ENCODE results near the gene MAPK9. TPM values are rescaled to one million over a fixed set of nuclear protein-coding genes. Genes with fewer than 3 reads are reported as not detected.

MAPK9 gene
- total RNA-seq, 1 experiment from 2014 or later, result 93.1 TPM

DNA sequence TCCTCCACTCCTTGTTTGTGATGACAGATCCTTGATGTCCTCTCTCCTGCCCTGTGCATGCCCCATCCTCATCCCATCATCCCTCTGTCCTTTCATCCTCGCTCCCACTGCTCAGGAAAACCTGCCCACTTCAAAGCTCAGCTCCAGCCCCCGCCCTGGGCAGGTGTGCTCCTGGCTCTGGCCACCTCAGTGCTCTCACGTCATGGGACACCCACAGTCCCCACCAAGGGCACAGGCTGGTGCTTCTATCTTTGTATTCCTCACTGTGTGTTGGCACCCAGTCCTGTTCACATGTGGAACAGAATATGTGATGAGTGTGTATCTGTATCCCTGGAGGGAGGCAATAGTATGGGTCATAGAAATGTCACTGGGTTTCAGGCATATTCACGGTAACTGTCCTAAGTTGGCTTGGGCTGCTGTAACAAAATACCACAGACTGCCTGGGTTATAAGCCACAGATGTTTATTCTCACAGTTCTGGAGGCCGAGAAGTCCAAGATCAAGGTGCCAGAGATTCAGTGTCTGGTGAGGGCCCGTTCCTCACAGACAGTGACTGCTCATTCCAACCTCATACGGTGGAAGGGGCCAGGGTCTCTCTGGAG, 47.8 kb upstream of the MAPK9 start:
- Mint-ChIP-seq H3K4me1 (ENCODE audit: low read depth, unreplicated experiment) (peaks cover 6% of the 10 kb centered on the region), H3K27me3 (ENCODE audit: insufficient read depth, unreplicated experiment) (no peaks in the 10 kb centered on the region), H3K27ac (ENCODE audit: unreplicated experiment) (no peak overlapping the region), H3K4me3 (ENCODE audit: unreplicated experiment) (no peak overlapping the region), H3K36me3 (ENCODE audit: insufficient read depth, unreplicated experiment) (no peaks in the 10 kb centered on the region), H3K9me3 (ENCODE audit: unreplicated experiment) (no peaks in the 10 kb centered on the region)
- no peak overlapping the region for H3K4me3 ChIP-seq (ENCODE audit: low read depth, low read length)
- intact Hi-C loops (cut with micrococcal nuclease; ENCODE audit: unreplicated experiment), result no loop called here
- no TSS peak for BruUV-seq (replicated peaks)
- ChIA-PET POLR2A (no interaction called here), CTCF (no interaction called here)
- H3K36me3 ChIP-seq (ENCODE audit: control insufficient read depth, insufficient read depth, low read length), result no peaks in the 10 kb centered on the region
- TF ChIP-seq, protein P1, sequence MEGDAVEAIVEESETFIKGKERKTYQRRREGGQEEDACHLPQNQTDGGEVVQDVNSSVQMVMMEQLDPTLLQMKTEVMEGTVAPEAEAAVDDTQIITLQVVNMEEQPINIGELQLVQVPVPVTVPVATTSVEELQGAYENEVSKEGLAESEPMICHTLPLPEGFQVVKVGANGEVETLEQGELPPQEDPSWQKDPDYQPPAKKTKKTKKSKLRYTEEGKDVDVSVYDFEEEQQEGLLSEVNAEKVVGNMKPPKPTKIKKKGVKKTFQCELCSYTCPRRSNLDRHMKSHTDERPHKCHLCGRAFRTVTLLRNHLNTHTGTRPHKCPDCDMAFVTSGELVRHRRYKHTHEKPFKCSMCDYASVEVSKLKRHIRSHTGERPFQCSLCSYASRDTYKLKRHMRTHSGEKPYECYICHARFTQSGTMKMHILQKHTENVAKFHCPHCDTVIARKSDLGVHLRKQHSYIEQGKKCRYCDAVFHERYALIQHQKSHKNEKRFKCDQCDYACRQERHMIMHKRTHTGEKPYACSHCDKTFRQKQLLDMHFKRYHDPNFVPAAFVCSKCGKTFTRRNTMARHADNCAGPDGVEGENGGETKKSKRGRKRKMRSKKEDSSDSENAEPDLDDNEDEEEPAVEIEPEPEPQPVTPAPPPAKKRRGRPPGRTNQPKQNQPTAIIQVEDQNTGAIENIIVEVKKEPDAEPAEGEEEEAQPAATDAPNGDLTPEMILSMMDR (IDR thresholded peaks at IDR 0.05; ENCODE audit: insufficient read depth in 1 of 2, low read depth in 1 of 2, low read length in 1 of 2, severe bottlenecking in 1 of 2, unreplicated experiment in 1 of 2), result no peak
- no peaks in the 10 kb centered on the region for H3K9me3 ChIP-seq
- no peak for DNase-seq
- H3K4me1 ChIP-seq, result 0 out of 2 replicates have a peak, but pooled peaks cover 4% of the 10 kb centered on the region
- no peaks in the 10 kb centered on the region for H3K27me3 ChIP-seq (replicated peaks; ENCODE audit: control insufficient read depth, insufficient read depth, low read length)

DNA sequence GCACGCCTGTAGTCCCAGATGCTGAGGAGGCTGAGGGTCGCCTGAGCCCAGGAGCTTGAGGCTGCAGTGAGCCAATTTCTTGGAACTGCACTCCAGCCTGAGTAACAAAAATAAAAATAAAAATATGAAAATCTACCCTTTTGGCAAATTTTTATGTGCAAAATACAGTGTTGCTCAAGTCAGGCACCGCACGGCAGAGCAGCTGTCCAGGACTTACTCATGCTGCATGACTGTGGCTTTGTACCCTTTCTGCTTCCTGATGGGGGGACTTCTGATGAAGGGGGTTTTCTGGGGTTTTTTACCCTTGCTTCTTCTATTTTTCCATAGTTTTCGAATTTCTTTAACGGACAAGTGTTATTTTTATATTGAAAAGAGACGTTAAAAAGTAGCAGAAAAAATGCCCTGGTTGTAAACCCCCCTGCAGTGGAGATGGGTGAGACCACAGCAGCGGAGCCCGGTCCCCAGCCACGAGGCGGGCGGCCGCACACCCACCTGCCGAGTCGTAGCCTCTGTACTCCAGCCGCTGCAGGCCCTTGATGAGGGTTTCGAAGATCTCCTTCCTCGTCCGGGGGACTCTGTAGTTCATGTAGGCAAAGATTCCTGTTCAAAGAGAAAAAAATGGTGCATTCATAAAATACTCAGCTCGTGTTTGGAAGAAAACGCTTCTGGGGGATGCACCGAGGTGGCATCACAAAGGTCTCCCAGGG, 46.3 kb upstream of the MAPK9 start:
- ChIA-PET CTCF (interaction anchor here (1.2 kb wide), 1 partner anchor 10 kb away, joined by 3 read pairs; no protein-coding TSS in a partner anchor), POLR2A (no interaction called here)
- TF ChIP-seq, protein P1 (IDR thresholded peaks at IDR 0.05; ENCODE audit: insufficient read depth in 1 of 2, low read depth in 1 of 2, low read length in 1 of 2, severe bottlenecking in 1 of 2, unreplicated experiment in 1 of 2), result no peak
- DNase-seq, result no peak
- Mint-ChIP-seq H3K4me1 (ENCODE audit: low read depth, unreplicated experiment) (no peaks in the 10 kb centered on the region), H3K36me3 (ENCODE audit: insufficient read depth, unreplicated experiment) (no peaks in the 10 kb centered on the region), H3K4me3 (ENCODE audit: unreplicated experiment) (no peak overlapping the region), H3K27ac (ENCODE audit: unreplicated experiment) (no peak overlapping the region), H3K27me3 (ENCODE audit: insufficient read depth, unreplicated experiment) (no peaks in the 10 kb centered on the region), H3K9me3 (ENCODE audit: unreplicated experiment) (no peaks in the 10 kb centered on the region)
- H3K4me3 ChIP-seq (ENCODE audit: low read depth, low read length), result no peak overlapping the region
- H3K36me3 ChIP-seq (ENCODE audit: control insufficient read depth, insufficient read depth, low read length), result no peaks in the 10 kb centered on the region
- no peaks in the 10 kb centered on the region for H3K4me1 ChIP-seq
- H3K27me3 ChIP-seq (replicated peaks; ENCODE audit: control insufficient read depth, insufficient read depth, low read length), result no peaks in the 10 kb centered on the region
- no TSS peak for BruUV-seq (replicated peaks)
- intact Hi-C loops (cut with micrococcal nuclease; ENCODE audit: unreplicated experiment), result no loop called here
- H3K9me3 ChIP-seq, result no peaks in the 10 kb centered on the region

DNA sequence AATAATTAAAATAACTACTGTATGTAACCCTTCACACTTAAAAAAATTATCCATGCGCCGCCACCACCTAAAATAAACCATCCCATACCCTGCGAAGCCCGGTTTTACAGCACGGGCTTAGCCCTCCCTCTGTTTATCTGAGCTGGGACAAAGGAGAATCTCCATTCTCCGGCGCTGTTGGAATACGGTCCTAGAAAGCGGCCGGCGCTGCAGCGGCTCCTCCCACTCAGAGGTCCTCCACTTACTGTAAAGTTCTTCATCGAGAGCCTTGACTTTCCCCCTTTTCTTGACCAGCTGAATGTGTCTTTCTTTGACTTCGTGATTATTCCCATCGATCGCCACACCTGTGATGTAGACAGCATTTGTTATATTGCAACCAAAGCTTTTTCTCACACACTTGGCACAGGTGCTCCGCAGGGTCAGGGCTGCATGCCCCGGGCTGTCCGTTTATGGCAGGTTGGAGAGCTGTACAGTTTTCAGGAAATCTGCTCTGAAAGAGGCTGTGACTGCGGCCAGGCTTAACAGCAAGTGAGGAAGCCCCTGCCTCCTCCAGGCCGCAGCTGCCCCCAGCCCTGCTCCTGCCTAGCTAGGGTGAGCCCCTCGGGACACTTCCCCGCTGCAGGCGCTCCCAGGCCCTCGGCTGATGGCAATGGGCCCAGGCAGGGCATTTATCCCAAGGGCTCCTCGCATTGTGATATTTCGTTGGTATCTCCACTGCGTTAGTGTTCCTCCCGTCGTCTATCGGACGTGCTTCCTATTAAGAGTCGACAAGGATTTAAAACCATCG, 44.5 kb upstream of the MAPK9 start:
- Mint-ChIP-seq H3K9me3 (ENCODE audit: unreplicated experiment) (no peaks in the 10 kb centered on the region), H3K27ac (ENCODE audit: unreplicated experiment) (no peak overlapping the region), H3K36me3 (ENCODE audit: insufficient read depth, unreplicated experiment) (no peaks in the 10 kb centered on the region), H3K27me3 (ENCODE audit: insufficient read depth, unreplicated experiment) (no peaks in the 10 kb centered on the region), H3K4me3 (ENCODE audit: unreplicated experiment) (no peak overlapping the region), H3K4me1 (ENCODE audit: low read depth, unreplicated experiment) (no peaks in the 10 kb centered on the region)
- intact Hi-C loops (cut with micrococcal nuclease; ENCODE audit: unreplicated experiment), result no loop called here
- no peaks in the 10 kb centered on the region for H3K9me3 ChIP-seq
- no peaks in the 10 kb centered on the region for H3K4me1 ChIP-seq
- no TSS peak for BruUV-seq (replicated peaks)
- TF ChIP-seq, protein P1 (IDR thresholded peaks at IDR 0.05; ENCODE audit: insufficient read depth in 1 of 2, low read depth in 1 of 2, low read length in 1 of 2, severe bottlenecking in 1 of 2, unreplicated experiment in 1 of 2), result no peak
- no peak overlapping the region for H3K4me3 ChIP-seq (ENCODE audit: low read depth, low read length)
- H3K27me3 ChIP-seq (replicated peaks; ENCODE audit: control insufficient read depth, insufficient read depth, low read length), result no peaks in the 10 kb centered on the region
- ChIA-PET CTCF (no interaction called here), POLR2A (no interaction called here)
- no peaks in the 10 kb centered on the region for H3K36me3 ChIP-seq (ENCODE audit: control insufficient read depth, insufficient read depth, low read length)
- DNase-seq, result no peak
